ENCODE data around the gene AEBP2.
"Not testable (repeated sequence)": the region's sequence is repeated elsewhere in the genome, so short reads cannot be mapped to it uniquely, and the experiment has no call there.

AEBP2 gene

DNA sequence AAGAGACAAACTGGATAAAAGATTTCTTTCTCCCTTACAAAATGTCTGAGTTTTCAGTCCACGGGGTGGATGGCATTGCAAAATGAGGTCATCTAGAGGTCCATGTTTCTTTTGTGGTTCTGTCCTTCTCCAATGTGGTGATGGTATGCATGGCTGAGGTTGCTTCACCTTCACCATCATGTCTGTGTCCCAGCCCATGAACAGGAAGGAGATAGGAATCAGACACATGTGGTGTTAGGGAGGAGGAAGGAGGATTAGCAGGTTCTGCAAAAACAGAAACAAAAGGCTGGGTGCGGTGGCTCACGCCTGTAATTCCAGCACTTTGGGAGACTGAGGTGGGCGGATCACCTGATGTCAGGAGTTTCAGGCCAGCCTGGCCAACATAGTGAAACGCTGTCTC is 11.0 kb upstream of the AEBP2 start:
- Histone ChIP-seq H3K4me3 (ENCODE audit: low read length) (no peak overlapping the region), H3K9me3 (ENCODE audit: control insufficient read depth, low read depth, low read length) (no peaks in the 10 kb centered on the region), H3K4me1 (ENCODE audit: control insufficient read depth, low read depth, low read length) (peaks cover 7% of the 10 kb centered on the region), H3K27me3 (ENCODE audit: control insufficient read depth, insufficient read depth, low read length) (no peaks in the 10 kb centered on the region), H3K9ac (ENCODE audit: low read length) (no peak overlapping the region), H3K36me3 (ENCODE audit: control insufficient read depth, low read depth, low read length) (no peaks in the 10 kb centered on the region), H3K27ac (ENCODE audit: low read length) (no peak overlapping the region)

GRCh38 chr12:19429491-19429890 is 9.8 kb upstream of the AEBP2 start:
- H3K9me3 ChIP-seq (ENCODE audit: control insufficient read depth, low read depth, low read length); H3K27me3 ChIP-seq (ENCODE audit: control insufficient read depth, insufficient read depth, low read length); H3K4me1 ChIP-seq (ENCODE audit: control insufficient read depth, low read depth, low read length): not testable (repeated sequence)

DNA sequence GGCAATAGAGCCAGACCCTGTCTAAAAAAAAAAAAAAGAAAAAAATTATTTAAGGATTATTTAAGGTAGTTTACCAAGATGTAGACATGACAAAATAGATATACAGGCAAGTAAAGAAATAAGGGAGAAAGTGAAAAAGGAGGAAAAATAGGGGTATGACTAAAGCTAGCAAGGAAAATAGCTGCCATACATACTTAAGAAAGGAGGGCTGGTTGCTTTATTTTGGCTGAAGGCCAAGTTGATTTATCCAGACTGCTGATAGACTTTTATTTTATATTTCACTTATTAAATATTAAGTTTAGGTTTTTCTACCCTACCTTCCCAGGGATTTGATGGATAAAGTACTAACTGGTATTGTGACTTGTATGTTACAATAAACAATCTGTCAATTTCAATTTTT is 8.3 kb upstream of the AEBP2 start:
- no peaks in the 10 kb centered on the region for H3K27me3 ChIP-seq (ENCODE audit: control insufficient read depth, insufficient read depth, low read length)
- H3K4me3 ChIP-seq (ENCODE audit: low read length), result no peak overlapping the region
- H3K9me3 ChIP-seq (ENCODE audit: control insufficient read depth, low read depth, low read length), result no peaks in the 10 kb centered on the region
- H3K36me3 ChIP-seq (ENCODE audit: control insufficient read depth, low read depth, low read length), result no peaks in the 10 kb centered on the region
- peaks cover 7% of the 10 kb centered on the region for H3K4me1 ChIP-seq (ENCODE audit: control insufficient read depth, low read depth, low read length)
- no peak overlapping the region for H3K27ac ChIP-seq (ENCODE audit: low read length)
- H3K9ac ChIP-seq (ENCODE audit: low read length), result no peak overlapping the region

More at GRCh38 chr12:19429491-19429890, 9.8 kb upstream of the AEBP2 start:
- not testable (repeated sequence) for H3K36me3 ChIP-seq (ENCODE audit: control insufficient read depth, low read depth, low read length); H3K27ac ChIP-seq (ENCODE audit: low read length); H3K9ac ChIP-seq (ENCODE audit: low read length); H3K4me3 ChIP-seq (ENCODE audit: low read length)

GRCh38 chr12:19431407-19432308 is 7.6 kb upstream of the AEBP2 start:
- Histone ChIP-seq H3K9ac (ENCODE audit: low read length) (peak overlapping the region; percentile 16), H3K9me3 (ENCODE audit: control insufficient read depth, low read depth, low read length) (no peaks in the 10 kb centered on the region), H3K27ac (ENCODE audit: low read length) (peak overlapping the region; percentile 8), H3K4me1 (ENCODE audit: control insufficient read depth, low read depth, low read length) (peaks cover 7% of the 10 kb centered on the region), H3K27me3 (ENCODE audit: control insufficient read depth, insufficient read depth, low read length) (no peaks in the 10 kb centered on the region), H3K36me3 (ENCODE audit: control insufficient read depth, low read depth, low read length) (no peaks in the 10 kb centered on the region), H3K4me3 (ENCODE audit: low read length) (no peak overlapping the region)

- no peaks in the 10 kb centered on the region for H3K27me3 ChIP-seq (ENCODE audit: control insufficient read depth, insufficient read depth, low read length)
These were observed 6.8 kb upstream of the AEBP2 start for GRCh38 chr12:19432309-19433170.

GRCh38 chr12:19434538-19434937 is 4.8 kb upstream of the AEBP2 start:
- Histone ChIP-seq H3K9ac (ENCODE audit: low read length) (no peak overlapping the region), H3K4me3 (ENCODE audit: low read length) (no peak overlapping the region), H3K27ac (ENCODE audit: low read length) (no peak overlapping the region), H3K9me3 (ENCODE audit: control insufficient read depth, low read depth, low read length) (no peaks in the 10 kb centered on the region), H3K27me3 (ENCODE audit: control insufficient read depth, insufficient read depth, low read length) (no peaks in the 10 kb centered on the region), H3K36me3 (ENCODE audit: control insufficient read depth, low read depth, low read length) (no peaks in the 10 kb centered on the region), H3K4me1 (ENCODE audit: control insufficient read depth, low read depth, low read length) (peaks cover 23% of the 10 kb centered on the region)

More at GRCh38 chr12:19432309-19433170, 6.8 kb upstream of the AEBP2 start:
- peak overlapping the region; percentile 8 for H3K27ac ChIP-seq (ENCODE audit: low read length)
- no peaks in the 10 kb centered on the region for H3K36me3 ChIP-seq (ENCODE audit: control insufficient read depth, low read depth, low read length)
- H3K9me3 ChIP-seq (ENCODE audit: control insufficient read depth, low read depth, low read length), result no peaks in the 10 kb centered on the region
- peaks cover 14% of the 10 kb centered on the region for H3K4me1 ChIP-seq (ENCODE audit: control insufficient read depth, low read depth, low read length)
- H3K9ac ChIP-seq (ENCODE audit: low read length), result no peak overlapping the region
- H3K4me3 ChIP-seq (ENCODE audit: low read length), result no peak overlapping the region

GRCh38 chr12:19435831-19436497 is 3.3 kb upstream of the AEBP2 start:
- no peak overlapping the region for H3K27ac ChIP-seq (ENCODE audit: low read length)
- H3K36me3 ChIP-seq (ENCODE audit: control insufficient read depth, low read depth, low read length), result no peaks in the 10 kb centered on the region
- H3K9me3 ChIP-seq (ENCODE audit: control insufficient read depth, low read depth, low read length), result no peaks in the 10 kb centered on the region
- no peak overlapping the region for H3K4me3 ChIP-seq (ENCODE audit: low read length)
- peaks cover 23% of the 10 kb centered on the region for H3K4me1 ChIP-seq (ENCODE audit: control insufficient read depth, low read depth, low read length)
- H3K9ac ChIP-seq (ENCODE audit: low read length), result no peak overlapping the region
- H3K27me3 ChIP-seq (ENCODE audit: control insufficient read depth, insufficient read depth, low read length), result no peaks in the 10 kb centered on the region

DNA sequence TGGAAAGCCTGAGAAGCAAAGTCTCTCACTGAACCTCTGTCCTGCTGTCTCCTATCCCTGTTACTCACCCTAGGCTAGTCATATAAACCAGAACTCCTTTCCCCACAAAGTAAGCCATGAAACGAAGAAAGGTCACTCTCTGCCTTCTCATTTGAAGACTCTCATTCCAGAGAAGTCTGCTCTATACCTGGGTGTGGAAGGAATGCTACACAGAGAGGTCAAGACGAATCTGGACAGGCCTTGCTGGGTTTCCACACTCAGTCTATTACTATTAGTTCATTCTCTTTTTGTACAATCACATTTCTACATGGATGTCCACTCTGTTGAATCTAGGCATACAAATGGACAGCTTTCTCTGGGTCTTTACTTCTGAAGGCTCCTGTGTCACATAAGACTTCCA is 2.4 kb upstream of the AEBP2 start:
- no peaks in the 10 kb centered on the region for H3K36me3 ChIP-seq (ENCODE audit: control insufficient read depth, low read depth, low read length)
- H3K27me3 ChIP-seq (ENCODE audit: control insufficient read depth, insufficient read depth, low read length), result no peaks in the 10 kb centered on the region
- no peak overlapping the region for H3K4me3 ChIP-seq (ENCODE audit: low read length)
- H3K27ac ChIP-seq (ENCODE audit: low read length), result no peak overlapping the region
- no peaks in the 10 kb centered on the region for H3K9me3 ChIP-seq (ENCODE audit: control insufficient read depth, low read depth, low read length)
- peaks cover 22% of the 10 kb centered on the region for H3K4me1 ChIP-seq (ENCODE audit: control insufficient read depth, low read depth, low read length)
- no peak overlapping the region for H3K9ac ChIP-seq (ENCODE audit: low read length)

GRCh38 chr12:19437996-19438395 is 1.3 kb upstream of the AEBP2 start:
- Histone ChIP-seq H3K4me3 (ENCODE audit: low read length) (peak overlapping the region; percentile 51), H3K27me3 (ENCODE audit: control insufficient read depth, insufficient read depth, low read length) (no peaks in the 10 kb centered on the region), H3K9me3 (ENCODE audit: control insufficient read depth, low read depth, low read length) (no peaks in the 10 kb centered on the region), H3K9ac (ENCODE audit: low read length) (no peak overlapping the region), H3K36me3 (ENCODE audit: control insufficient read depth, low read depth, low read length) (peaks cover 3% of the 10 kb centered on the region), H3K27ac (ENCODE audit: low read length) (peak overlapping the region; percentile 19), H3K4me1 (ENCODE audit: control insufficient read depth, low read depth, low read length) (peaks cover 25% of the 10 kb centered on the region)

DNA sequence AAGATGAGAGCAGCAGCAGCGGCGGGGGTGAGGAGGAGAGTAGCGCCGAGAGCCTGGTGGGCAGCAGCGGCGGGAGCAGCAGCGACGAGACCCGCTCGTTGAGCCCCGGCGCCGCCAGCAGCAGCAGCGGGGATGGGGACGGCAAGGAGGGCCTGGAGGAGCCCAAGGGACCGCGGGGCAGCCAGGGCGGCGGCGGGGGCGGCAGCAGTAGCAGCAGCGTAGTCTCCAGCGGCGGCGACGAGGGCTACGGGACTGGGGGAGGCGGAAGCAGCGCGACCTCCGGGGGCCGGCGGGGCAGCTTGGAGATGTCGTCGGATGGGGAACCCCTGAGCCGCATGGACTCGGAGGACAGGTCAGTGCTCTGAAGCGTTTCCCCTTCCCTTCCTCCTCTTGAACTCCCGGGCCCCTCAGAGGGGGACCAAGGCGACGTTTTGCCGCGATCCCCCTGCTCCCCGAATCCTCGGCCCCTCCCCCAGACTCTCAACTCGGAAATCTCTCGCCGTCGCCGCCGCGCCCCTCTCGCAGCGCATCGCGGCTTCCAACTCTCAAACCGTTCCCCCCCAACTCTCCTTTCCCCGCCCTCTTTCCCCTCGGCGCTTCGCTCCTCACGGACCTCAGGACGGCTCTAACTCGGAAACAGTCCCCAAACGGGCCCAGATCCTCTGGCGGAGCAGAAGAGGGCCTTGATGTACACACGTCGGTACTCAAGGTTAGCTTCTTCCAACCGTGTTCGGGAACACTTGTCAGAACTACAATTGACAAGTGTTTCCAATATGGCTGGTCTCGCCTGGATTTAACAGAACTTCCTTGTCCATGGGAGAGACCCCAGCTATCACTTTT is 947 bp downstream of the AEBP2 start:
- peak overlapping the region; percentile 64 for H3K9ac ChIP-seq (ENCODE audit: low read length)
- no peaks in the 10 kb centered on the region for H3K9me3 ChIP-seq (ENCODE audit: control insufficient read depth, low read depth, low read length)
- no peak overlapping the region for H3K27ac ChIP-seq (ENCODE audit: low read length)
- peaks cover 3% of the 10 kb centered on the region for H3K36me3 ChIP-seq (ENCODE audit: control insufficient read depth, low read depth, low read length)
- H3K4me3 ChIP-seq (ENCODE audit: low read length), result peak overlapping the region; percentile 88
- H3K4me1 ChIP-seq (ENCODE audit: control insufficient read depth, low read depth, low read length), result peaks cover 33% of the 10 kb centered on the region
- H3K27me3 ChIP-seq (ENCODE audit: control insufficient read depth, insufficient read depth, low read length), result no peaks in the 10 kb centered on the region
